Naive thymus-derived CD4-positive, alpha-beta T cell (primary cell): ENCODE data around the gene ANKRD10. TPM values are rescaled to one million over a fixed set of nuclear protein-coding genes. Genes with fewer than 3 reads are reported as not detected.

ENCODE experiments used
- ATAC-seq: fragments of 150-1000 bp; cut with Tn5 transposase; 2 replicates; pipeline ENCODE4 v1.10.0; 2021; ENCODE audit warnings: mild to moderate bottlenecking, moderate library complexity
- CTCF ChIA-PET: fragments of 350-600 bp; sonication (Branson Sonifier 250); formaldehyde crosslinking; loops from one replicate; lab custom pipeline; 2021; ENCODE audit warnings: antibody characterized with exemption; lab: Charles Lee
- POLR2A ChIA-PET: fragments of 350-600 bp; sonication (Branson Sonifier 250); formaldehyde crosslinking; loops from one replicate; lab custom pipeline; 2021; ENCODE audit warnings: antibody characterized with exemption, inconsistent platforms; lab: Charles Lee
- DNase-seq, 9 donors: peaks; one replicate each; pipeline versions ENCODE4 v3.0.0 to v3.0.0-alpha.2; 2020 to 2022; ENCODE audit warnings: mixed read lengths in 1 of 9
- H3K27ac ChIP-seq: one replicate; pipeline ENCODE4 v1.7.0; 2013; ENCODE audit warnings: mild to moderate bottlenecking, low read depth, low read length, moderate library complexity
- H3K27me3 ChIP-seq, 2 donors: one replicate each; pipeline ENCODE4 v1.7.0; 2013; ENCODE audit warnings: low read length in 2 of 2, mild to moderate bottlenecking in 2 of 2, moderate library complexity in 2 of 2; ENCODE audit not compliant: control insufficient read depth in 2 of 2, insufficient read depth in 2 of 2
- H3K36me3 ChIP-seq, 3 experiments: 1 replicate in 2 of 3; 2 replicates in 1 of 3; pipeline ENCODE4 v1.7.0; 2013; ENCODE audit warnings: low read length in 3 of 3, mild to moderate bottlenecking in 3 of 3, moderate library complexity in 1 of 3; ENCODE audit not compliant: insufficient read depth in 3 of 3, control insufficient read depth in 2 of 3
- H3K4me1 ChIP-seq, 2 donors: one replicate each; pipeline ENCODE4 v1.7.0; 2013; ENCODE audit warnings: low read length in 2 of 2, mild to moderate bottlenecking in 2 of 2, moderate library complexity in 1 of 2; ENCODE audit not compliant: control insufficient read depth in 2 of 2, insufficient read depth in 2 of 2
- H3K4me3 ChIP-seq: 2 replicates; pipeline ENCODE4 v1.7.0; 2013; ENCODE audit warnings: mild to moderate bottlenecking, low read length
- H3K9me3 ChIP-seq, 3 experiments: 1 replicate in 2 of 3; 2 replicates in 1 of 3; pipeline ENCODE4 v1.7.0; 2013; ENCODE audit warnings: low read length in 3 of 3; ENCODE audit not compliant: control insufficient read depth in 2 of 3
- H3K27ac Mint-ChIP-seq, 9 donors: one replicate each; pipeline ENCODE4 v1.8.0; 2020 to 2022; ENCODE audit warnings: mixed read lengths in 9 of 9, mild to moderate bottlenecking in 8 of 9, moderate library complexity in 5 of 9, inconsistent platforms in 2 of 9
- H3K27me3 Mint-ChIP-seq, 5 donors: one replicate each; pipeline ENCODE4 v1.8.0; 2021 to 2022; ENCODE audit warnings: mixed read lengths in 5 of 5, mild to moderate bottlenecking in 1 of 5
- H3K36me3 Mint-ChIP-seq, 5 donors: one replicate each; pipeline ENCODE4 v1.8.0; 2020 to 2022; ENCODE audit warnings: mixed read lengths in 5 of 5, mild to moderate bottlenecking in 3 of 5, inconsistent platforms in 1 of 5
- H3K4me1 Mint-ChIP-seq, 7 donors: one replicate each; pipeline ENCODE4 v1.8.0; 2020 to 2022; ENCODE audit warnings: mixed read lengths in 7 of 7, mild to moderate bottlenecking in 3 of 7, inconsistent platforms in 1 of 7
- H3K4me3 Mint-ChIP-seq, 10 donors: one replicate each; pipeline ENCODE4 v1.8.0; 2020 to 2022; ENCODE audit warnings: mild to moderate bottlenecking in 10 of 10, mixed read lengths in 10 of 10, moderate library complexity in 6 of 10, inconsistent platforms in 2 of 10
- H3K9me3 Mint-ChIP-seq, 11 donors: one replicate each; pipeline ENCODE4 v1.8.0; 2020 to 2022; ENCODE audit warnings: mixed read lengths in 11 of 11, mild to moderate bottlenecking in 4 of 11, inconsistent platforms in 1 of 11, moderate library complexity in 1 of 11
- intact Hi-C, 2 donors: fragments of 100-400 bp; cut with micrococcal nuclease; formaldehyde crosslinking; loops; one replicate each; pipeline ENCODE4 v1.15.1; 2023
- polyA plus RNA-seq, 2 donors: library from polyadenylated mRNA; unstranded; fragments of 300-500 nt; fragmentation: Illumina TruSeq; gene quantifications; one replicate each; pipeline ENCODE4 v1.2.3, GENCODE V29; 2021
- total RNA-seq, 6 experiments: library from RNA in 5 of 6; stranded (reverse) in 5 of 6; gene quantifications; 1 replicate in 5 of 6; 2 replicates in 1 of 6; pipeline ENCODE4 v1.2.3 and lab custom pipeline; 2021 to 2026

ANKRD10 gene
- total RNA-seq (100 to 1,000 TPM; 129 to 155 (median 132) TPM), polyA plus RNA-seq (10 to 100 TPM; 53.2 to 59.5 TPM), total RNA-seq (lab: John Stamatoyannopoulos, UW) (81.8 reads per million, percentile 81 among the genes with 10 or more reads in this experiment)

- Mint-ChIP-seq H3K36me3 (peaks cover 0 to 10% (median 3%) of the 10 kb centered on the region in 5 donors), H3K4me1 (peaks cover 25 to 57% (median 44%) of the 10 kb centered on the region in 7 donors), H3K27me3 (no peaks in the 10 kb centered on the region), H3K9me3 (no peaks in the 10 kb centered on the region), H3K4me3 (peak within 1 kb of the TSS; percentile 90 to 97 (median 92)), H3K27ac (peak within 1 kb of the TSS; percentile 89 to 97 (median 91))
- CTCF ChIA-PET: interaction anchor here (0.6 kb wide), 2 partner anchors 33 to 298 kb away, joined by 3 read pairs; no protein-coding TSS in a partner anchor
- intact Hi-C loops: loop anchor here (1.0 to 10.0 kb wide), 14 partner anchors 10 to 1777 kb away; partner anchors contain the start of genes CARS2 (in 2 of the 2), ATP11A (in 1 of the 2), NAXD (in 1 of the 2) and TUBGCP3 (in 1 of the 2)
- POLR2A ChIA-PET: interaction anchor here (0.6 to 2.9 kb wide), 6 partner anchors 11 to 296 kb away, joined by 3 to 23 read pairs (median 8); partner anchors contain the start of gene ING1
- H3K4me3 ChIP-seq: peak within 1 kb of the TSS; percentile 82
- H3K27me3 ChIP-seq: no peaks in the 10 kb centered on the region
- ATAC-seq (peak; percentile 87), DNase-seq (peak; percentile 82 to 99 (median 89))
- H3K36me3 ChIP-seq: peaks cover 0 to 8% (median 4%) of the 10 kb centered on the region in 3 experiments
- peaks cover 22 to 23% of the 10 kb centered on the region in 2 donors for H3K4me1 ChIP-seq
- peak within 1 kb of the TSS; percentile 89 for H3K27ac ChIP-seq
- H3K9me3 ChIP-seq: no peaks in the 10 kb centered on the region
Observed at GRCh38 chr13:110915057-110915873, at the start of gene ANKRD10. Gene ANKRD10, minus strand, starts transcription at chr13:110915069. Its CDS starts 135 bp downstream, at chr13:110914934.

DNA sequence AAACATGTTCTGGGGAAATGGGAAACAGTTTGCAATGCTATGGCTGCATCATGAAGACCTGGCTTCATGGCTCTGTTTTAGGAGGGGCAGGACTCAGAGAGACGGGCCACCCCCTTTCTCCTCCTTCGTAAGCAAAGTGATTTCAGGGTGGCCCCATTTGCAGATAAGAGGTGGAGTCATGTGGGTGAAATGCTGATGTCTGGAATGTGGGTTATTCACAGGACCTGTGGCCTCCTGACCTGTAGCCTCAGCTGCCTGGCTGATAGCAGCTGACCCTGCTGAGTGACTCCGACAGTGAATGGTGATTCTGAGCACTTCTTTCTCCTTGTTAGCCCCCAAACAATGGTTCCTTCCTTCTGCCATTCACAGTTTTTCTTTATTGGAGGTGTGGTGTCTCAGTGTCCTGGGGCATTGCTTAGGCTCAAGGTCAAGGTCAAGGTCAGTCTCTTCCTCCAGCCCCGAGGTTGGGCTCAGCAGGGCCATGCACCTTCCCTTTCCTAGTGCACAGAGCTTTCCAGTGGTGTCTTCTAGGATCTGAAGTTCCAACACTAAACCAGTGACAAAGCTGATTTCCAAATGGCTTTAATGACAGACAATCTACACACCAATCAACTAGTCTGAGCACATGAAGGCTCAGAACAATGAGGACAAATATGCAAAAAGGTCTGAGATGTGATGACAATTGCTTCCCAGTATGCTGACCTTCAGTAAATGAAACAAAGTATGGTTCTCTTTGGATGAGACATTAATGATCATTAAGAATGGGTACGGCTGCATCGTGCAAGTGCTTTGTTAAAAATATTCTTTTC is 49.6 kb upstream of the ANKRD10 start:
- no peak for ATAC-seq
- no peak for DNase-seq
- intact Hi-C loops: loop anchor here in 1 of 2 donors (1.0 to 5.0 kb wide), 4 partner anchors 48 to 250 kb away; partner anchors contain the start of gene ANKRD10
- Mint-ChIP-seq H3K4me1 (peaks cover 0 to 16% (median 0%) of the 10 kb centered on the region in 7 donors), H3K36me3 (peaks cover 0 to 43% (median 4%) of the 10 kb centered on the region in 5 donors), H3K27me3 (peaks cover 0 to 24% (median 13%) of the 10 kb centered on the region in 5 donors), H3K27ac (peak overlapping the region in 1 of 9 donors; percentile 79), H3K9me3 (peaks cover 6 to 71% (median 39%) of the 10 kb centered on the region in 11 donors), H3K4me3 (peak overlapping the region in 1 of 10 donors; percentile 37)
- Histone ChIP-seq H3K27me3 (no peaks in the 10 kb centered on the region), H3K27ac (no peak overlapping the region), H3K9me3 (peaks cover 0 to 14% (median 0%) of the 10 kb centered on the region in 3 experiments), H3K4me3 (no peak overlapping the region), H3K36me3 (no peaks in the 10 kb centered on the region), H3K4me1 (no peaks in the 10 kb centered on the region)
- POLR2A ChIA-PET: no interaction called here
- CTCF ChIA-PET: no interaction called here

- Histone ChIP-seq H3K27me3 (no peaks in the 10 kb centered on the region), H3K27ac (no peak overlapping the region), H3K4me1 (no peaks in the 10 kb centered on the region), H3K9me3 (peaks cover 0 to 14% (median 0%) of the 10 kb centered on the region in 3 experiments), H3K4me3 (no peak overlapping the region), H3K36me3 (no peaks in the 10 kb centered on the region)
- DNase-seq: no peak
- no peak overlapping the region for H3K4me3 Mint-ChIP-seq
- H3K36me3 Mint-ChIP-seq: peaks cover 0 to 38% (median 4%) of the 10 kb centered on the region in 5 donors
- intact Hi-C loops: no loop called here
- CTCF ChIA-PET: no interaction called here
- peaks cover 0 to 22% (median 16%) of the 10 kb centered on the region in 5 donors for H3K27me3 Mint-ChIP-seq
- no peak overlapping the region for H3K27ac Mint-ChIP-seq
- POLR2A ChIA-PET: interaction anchor here (0.6 kb wide), 1 partner anchor 54 kb away, joined by 3 read pairs; no protein-coding TSS in a partner anchor
- peaks cover 6 to 71% (median 39%) of the 10 kb centered on the region in 11 donors for H3K9me3 Mint-ChIP-seq
- ATAC-seq: no peak
- H3K4me1 Mint-ChIP-seq: peaks cover 0 to 16% (median 0%) of the 10 kb centered on the region in 7 donors
Observed at GRCh38 chr13:110963554-110963970, 48.7 kb upstream of the ANKRD10 start.

GRCh38 chr13:110961959-110962358 is 47.1 kb upstream of the ANKRD10 start:
- no peak for ATAC-seq
- ChIA-PET POLR2A (no interaction called here), CTCF (no interaction called here)
- Histone ChIP-seq H3K4me1 (no peaks in the 10 kb centered on the region), H3K9me3 (peaks cover 0 to 14% (median 0%) of the 10 kb centered on the region in 3 experiments), H3K4me3 (no peak overlapping the region), H3K27ac (no peak overlapping the region), H3K27me3 (no peaks in the 10 kb centered on the region), H3K36me3 (no peaks in the 10 kb centered on the region)
- peaks cover 6 to 68% (median 34%) of the 10 kb centered on the region in 11 donors for H3K9me3 Mint-ChIP-seq
- peaks cover 0 to 21% (median 19%) of the 10 kb centered on the region in 5 donors for H3K27me3 Mint-ChIP-seq
- H3K4me1 Mint-ChIP-seq: peaks cover 0 to 16% (median 0%) of the 10 kb centered on the region in 7 donors
- no peak overlapping the region for H3K27ac Mint-ChIP-seq
- intact Hi-C loops: no loop called here
- peaks cover 0 to 29% (median 8%) of the 10 kb centered on the region in 5 donors for H3K36me3 Mint-ChIP-seq
- DNase-seq: no peak
- no peak overlapping the region for H3K4me3 Mint-ChIP-seq

DNA sequence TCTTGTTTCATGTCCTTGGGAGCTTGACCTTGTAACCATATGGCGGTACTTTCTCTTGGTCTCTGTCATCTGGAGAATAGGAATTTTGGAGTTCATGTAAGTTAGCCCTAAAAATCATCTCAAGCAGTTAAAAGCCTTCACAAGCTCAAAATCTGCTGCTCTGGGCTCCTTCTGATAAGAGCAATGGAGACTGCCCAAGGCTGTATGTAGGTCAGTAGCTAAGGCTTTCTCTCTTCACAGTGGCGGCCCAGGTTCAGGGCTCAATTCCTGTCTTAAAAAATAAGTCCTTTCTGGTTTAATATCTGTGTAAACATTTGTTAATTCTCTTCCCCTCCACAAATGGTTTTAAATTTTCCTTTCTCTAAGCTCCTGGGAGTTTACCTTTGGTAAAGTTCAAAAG is 45.3 kb upstream of the ANKRD10 start:
- DNase-seq (no peak), ATAC-seq (no peak)
- Mint-ChIP-seq H3K27ac (no peak overlapping the region), H3K27me3 (peaks cover 0 to 16% (median 13%) of the 10 kb centered on the region in 5 donors), H3K9me3 (peaks cover 2 to 50% (median 23%) of the 10 kb centered on the region in 11 donors), H3K4me1 (peaks cover 0 to 11% (median 0%) of the 10 kb centered on the region in 7 donors), H3K4me3 (no peak overlapping the region), H3K36me3 (peaks cover 0 to 23% (median 6%) of the 10 kb centered on the region in 5 donors)
- Histone ChIP-seq H3K4me3 (no peak overlapping the region), H3K9me3 (peaks cover 0 to 7% (median 0%) of the 10 kb centered on the region in 3 experiments), H3K4me1 (no peaks in the 10 kb centered on the region), H3K36me3 (no peaks in the 10 kb centered on the region), H3K27ac (no peak overlapping the region), H3K27me3 (no peaks in the 10 kb centered on the region)
- CTCF ChIA-PET: interaction anchor here (0.6 kb wide), 1 partner anchor 1984 kb away, joined by 3 read pairs; no protein-coding TSS in a partner anchor
- intact Hi-C loops: no loop called here
- POLR2A ChIA-PET: interaction anchor here (0.7 kb wide), 1 partner anchor 10 kb away, joined by 3 read pairs; no protein-coding TSS in a partner anchor

- ChIA-PET POLR2A (no interaction called here), CTCF (no interaction called here)
- Histone ChIP-seq H3K4me1 (no peaks in the 10 kb centered on the region), H3K9me3 (no peaks in the 10 kb centered on the region), H3K36me3 (no peaks in the 10 kb centered on the region), H3K27me3 (no peaks in the 10 kb centered on the region), H3K4me3 (no peak overlapping the region), H3K27ac (no peak overlapping the region)
- DNase-seq: no peak
- H3K9me3 Mint-ChIP-seq: peaks cover 0 to 27% (median 14%) of the 10 kb centered on the region in 11 donors
- no peak for ATAC-seq
- H3K27ac Mint-ChIP-seq: no peak overlapping the region
- peaks cover 0 to 9% (median 4%) of the 10 kb centered on the region in 5 donors for H3K36me3 Mint-ChIP-seq
- intact Hi-C loops: no loop called here
- H3K4me3 Mint-ChIP-seq: no peak overlapping the region
- peaks cover 0 to 14% (median 12%) of the 10 kb centered on the region in 5 donors for H3K27me3 Mint-ChIP-seq
- H3K4me1 Mint-ChIP-seq: peaks cover 0 to 2% (median 0%) of the 10 kb centered on the region in 7 donors
Observed at GRCh38 chr13:110957931-110958330, 43.1 kb upstream of the ANKRD10 start.
